ENCODE measurements around the gene UBALD2.

DNA sequence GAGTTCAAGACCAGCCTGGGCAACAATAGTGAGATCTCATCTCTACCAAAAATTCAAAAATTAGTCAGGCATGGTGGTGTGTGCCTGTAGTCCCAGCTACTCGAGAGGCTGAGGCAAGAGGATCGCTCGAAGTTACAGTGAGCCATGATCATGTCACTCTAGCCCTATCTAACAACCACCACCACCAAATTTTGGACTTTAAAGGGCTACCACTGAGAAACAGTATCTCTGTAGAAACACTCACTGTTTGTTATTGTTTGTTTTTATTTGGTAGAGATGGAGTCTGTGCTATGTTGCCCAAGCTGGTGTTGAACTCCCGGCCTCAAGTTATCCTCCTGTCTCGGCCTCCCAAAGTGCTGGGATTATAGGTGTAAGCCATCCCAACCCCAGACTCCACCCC is 1.3 kb upstream of the UBALD2 start:
- TF ChIP-seq, protein P1, sequence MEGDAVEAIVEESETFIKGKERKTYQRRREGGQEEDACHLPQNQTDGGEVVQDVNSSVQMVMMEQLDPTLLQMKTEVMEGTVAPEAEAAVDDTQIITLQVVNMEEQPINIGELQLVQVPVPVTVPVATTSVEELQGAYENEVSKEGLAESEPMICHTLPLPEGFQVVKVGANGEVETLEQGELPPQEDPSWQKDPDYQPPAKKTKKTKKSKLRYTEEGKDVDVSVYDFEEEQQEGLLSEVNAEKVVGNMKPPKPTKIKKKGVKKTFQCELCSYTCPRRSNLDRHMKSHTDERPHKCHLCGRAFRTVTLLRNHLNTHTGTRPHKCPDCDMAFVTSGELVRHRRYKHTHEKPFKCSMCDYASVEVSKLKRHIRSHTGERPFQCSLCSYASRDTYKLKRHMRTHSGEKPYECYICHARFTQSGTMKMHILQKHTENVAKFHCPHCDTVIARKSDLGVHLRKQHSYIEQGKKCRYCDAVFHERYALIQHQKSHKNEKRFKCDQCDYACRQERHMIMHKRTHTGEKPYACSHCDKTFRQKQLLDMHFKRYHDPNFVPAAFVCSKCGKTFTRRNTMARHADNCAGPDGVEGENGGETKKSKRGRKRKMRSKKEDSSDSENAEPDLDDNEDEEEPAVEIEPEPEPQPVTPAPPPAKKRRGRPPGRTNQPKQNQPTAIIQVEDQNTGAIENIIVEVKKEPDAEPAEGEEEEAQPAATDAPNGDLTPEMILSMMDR (IDR thresholded peaks at IDR 0.05; ENCODE audit: extremely low read depth in 1 of 2, insufficient read depth in 1 of 2, low read depth in 1 of 2, low read length in 2 of 2) = no peak
- no peak for TF ChIP-seq MYC (IDR thresholded peaks at IDR 0.05; ENCODE audit: low read depth, low read length)
- no peak for TF ChIP-seq EZH2 (IDR thresholded peaks at IDR 0.05; ENCODE audit: borderline replicate concordance, low read depth, low read length, severe bottlenecking)
- no peak for TF ChIP-seq POLR2A (IDR thresholded peaks at IDR 0.05; ENCODE audit: low read depth, low read length)
- TF ChIP-seq GATA2 (IDR thresholded peaks at IDR 0.05; ENCODE audit: insufficient read depth, insufficient read length, low read depth, low read length) = no peak

Measured in endothelial cell of umbilical vein (primary cell).